Loucy (cell line): ENCODE measurements around the gene AMFR.

Source experiments
- CTCF ChIP-seq: fragments of 200-600 bp; sonication (generic); conservative IDR thresholded peaks from 2 replicates; pipeline ENCODE4 v1.5.1; 2014; ENCODE audit warnings: mild to moderate bottlenecking, antibody characterized with exemption, low read length
- EZH2phosphoT487 ChIP-seq: fragments of 200-600 bp; IDR thresholded peaks from 2 replicates; pipeline ENCODE4 v1.6.1; 2018; ENCODE audit warnings: antibody characterized with exemption, mild to moderate bottlenecking, moderate library complexity, borderline replicate concordance

DNA sequence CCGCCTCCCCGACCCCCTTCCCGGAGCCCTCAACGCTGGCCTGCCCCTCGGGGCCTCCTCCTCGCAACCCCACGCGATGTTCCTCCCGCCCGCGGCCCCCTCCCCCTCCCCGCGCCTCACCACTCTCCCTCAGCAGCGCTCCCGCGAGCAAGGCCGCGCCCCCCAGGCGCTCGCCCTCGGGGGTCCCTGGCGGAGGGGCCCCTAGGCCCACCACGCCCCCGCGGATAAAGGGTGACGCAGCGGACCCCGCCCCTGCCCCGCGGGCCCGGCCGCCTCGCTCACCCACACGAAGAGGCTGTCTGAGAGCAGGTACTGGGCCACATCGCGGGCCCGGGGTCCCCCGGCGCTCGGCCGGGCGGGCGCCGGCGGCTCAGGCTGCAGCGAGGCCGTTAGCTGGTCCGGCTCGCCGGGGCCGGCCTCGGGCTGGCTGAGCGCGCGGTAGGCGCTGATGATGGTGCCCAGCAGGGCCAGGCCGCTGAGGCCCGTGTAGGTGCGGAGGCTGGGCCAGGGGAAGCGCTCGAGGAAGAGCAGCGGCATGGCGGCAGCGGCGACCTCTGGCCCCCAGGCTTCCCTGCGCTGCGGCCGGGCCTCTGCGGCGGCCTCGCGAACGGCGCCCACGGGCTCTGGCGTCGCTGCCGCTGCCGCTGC is 430 bp downstream of the AMFR start:
- TF ChIP-seq CTCF, result no peak
- TF ChIP-seq EZH2phosphoT487, result no peak
